Mucosa of descending colon (tissue), 3 donors: Measurements from ENCODE around the gene RALGAPB. TPM values are rescaled to one million over a fixed set of nuclear protein-coding genes. Genes with fewer than 3 reads are reported as not detected.
"Not testable (repeated sequence)": the region's sequence is repeated elsewhere in the genome, so short reads cannot be mapped to it uniquely, and the experiment has no call there.

Experiments used
- ATAC-seq: fragments of 200-7000 bp; cut with Tn5 transposase; one replicate; pipeline ENCODE4 v1.9.1; 2020; ENCODE audit warnings: mild to moderate bottlenecking, moderate library complexity
- DNase-seq, 3 donors: peaks; one replicate each; pipeline ENCODE4 v3.0.0-alpha.2; 2020
- H3K36me3 ChIP-seq: fragments of 200-600 bp; one replicate; pipeline ENCODE4 v1.8.0; 2021; ENCODE audit warnings: low read depth, mild to moderate bottlenecking
- H3K4me1 ChIP-seq: fragments of 200-600 bp; one replicate; pipeline ENCODE4 v1.8.0; 2021; ENCODE audit warnings: low read depth, mild to moderate bottlenecking
- H3K4me3 ChIP-seq: fragments of 200-600 bp; one replicate; pipeline ENCODE4 v1.8.0; 2021; ENCODE audit warnings: mild to moderate bottlenecking
- H3K9me3 ChIP-seq: fragments of 200-600 bp; one replicate; pipeline ENCODE4 v1.8.0; 2021; ENCODE audit warnings: mild to moderate bottlenecking
- intact Hi-C, 2 donors: fragments of 100-400 bp; cut with DNase I in 1 of 2; cut with micrococcal nuclease in 1 of 2; formaldehyde crosslinking; loops; one replicate each; pipeline versions ENCODE4 v1.11.0 to v1.11.1; 2022; cut with DNase I, micrococcal nuclease
- total RNA-seq, 3 donors: library from RNA; stranded (reverse); fragmentation: NEBNext Ultra II Directional in 2 of 3; extraction: Animal tissue kit (Norgen Biotek cat#: 25700) in 2 of 3; gene quantifications; one replicate each; pipeline versions ENCODE4 v1.2.1 to v1.2.4, GENCODE V29; 2021 to 2023
- TF ChIP-seq, protein P1 (sequence below): fragments of 200-600 bp; IDR thresholded peaks from one replicate; pipeline ENCODE4 v1.8.0; 2022; ENCODE audit warnings: antibody characterized with exemption, mild to moderate bottlenecking
- donor health status: DM: no; HTN: no; CAD: no; lungs with moderate emphysema.
- donor health status: DM: no; HTN: no; CAD: no.
- donor health status: DM: no; HTN: yes; CAD: no.

The RALGAPB gene
- total RNA-seq, 3 donors from 2014 or later = 37.7 to 44.1 (median 43.0) TPM

DNA sequence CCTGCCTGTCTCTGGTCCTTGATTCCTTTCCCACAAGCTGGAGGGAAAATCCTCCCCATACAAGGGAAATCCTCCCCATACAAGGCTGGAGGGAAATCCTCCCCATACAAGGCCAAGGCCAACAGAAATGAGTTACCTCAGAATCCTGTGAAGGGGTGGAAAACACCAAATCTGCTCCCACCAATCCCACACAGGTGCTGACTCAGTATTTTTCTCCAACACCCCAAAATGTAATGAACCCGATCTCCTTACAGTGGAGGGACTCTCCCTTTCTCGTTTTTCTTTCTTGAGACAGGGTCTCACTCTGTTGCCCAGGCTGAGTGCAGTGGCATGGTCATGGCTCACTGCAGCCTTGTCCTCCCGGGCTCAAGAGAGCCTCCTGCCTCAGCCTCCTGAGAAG, 43.8 kb upstream of the RALGAPB start:
- H3K9me3 ChIP-seq = no peaks in the 10 kb centered on the region
- peaks cover 7% of the 10 kb centered on the region for H3K36me3 ChIP-seq
- DNase-seq (no peak), ATAC-seq (no peak)
- H3K4me3 ChIP-seq = no peak overlapping the region
- TF ChIP-seq, protein P1, sequence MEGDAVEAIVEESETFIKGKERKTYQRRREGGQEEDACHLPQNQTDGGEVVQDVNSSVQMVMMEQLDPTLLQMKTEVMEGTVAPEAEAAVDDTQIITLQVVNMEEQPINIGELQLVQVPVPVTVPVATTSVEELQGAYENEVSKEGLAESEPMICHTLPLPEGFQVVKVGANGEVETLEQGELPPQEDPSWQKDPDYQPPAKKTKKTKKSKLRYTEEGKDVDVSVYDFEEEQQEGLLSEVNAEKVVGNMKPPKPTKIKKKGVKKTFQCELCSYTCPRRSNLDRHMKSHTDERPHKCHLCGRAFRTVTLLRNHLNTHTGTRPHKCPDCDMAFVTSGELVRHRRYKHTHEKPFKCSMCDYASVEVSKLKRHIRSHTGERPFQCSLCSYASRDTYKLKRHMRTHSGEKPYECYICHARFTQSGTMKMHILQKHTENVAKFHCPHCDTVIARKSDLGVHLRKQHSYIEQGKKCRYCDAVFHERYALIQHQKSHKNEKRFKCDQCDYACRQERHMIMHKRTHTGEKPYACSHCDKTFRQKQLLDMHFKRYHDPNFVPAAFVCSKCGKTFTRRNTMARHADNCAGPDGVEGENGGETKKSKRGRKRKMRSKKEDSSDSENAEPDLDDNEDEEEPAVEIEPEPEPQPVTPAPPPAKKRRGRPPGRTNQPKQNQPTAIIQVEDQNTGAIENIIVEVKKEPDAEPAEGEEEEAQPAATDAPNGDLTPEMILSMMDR = no peak
- H3K4me1 ChIP-seq = peaks cover 3% of the 10 kb centered on the region
- intact Hi-C loops = no loop called here

DNA sequence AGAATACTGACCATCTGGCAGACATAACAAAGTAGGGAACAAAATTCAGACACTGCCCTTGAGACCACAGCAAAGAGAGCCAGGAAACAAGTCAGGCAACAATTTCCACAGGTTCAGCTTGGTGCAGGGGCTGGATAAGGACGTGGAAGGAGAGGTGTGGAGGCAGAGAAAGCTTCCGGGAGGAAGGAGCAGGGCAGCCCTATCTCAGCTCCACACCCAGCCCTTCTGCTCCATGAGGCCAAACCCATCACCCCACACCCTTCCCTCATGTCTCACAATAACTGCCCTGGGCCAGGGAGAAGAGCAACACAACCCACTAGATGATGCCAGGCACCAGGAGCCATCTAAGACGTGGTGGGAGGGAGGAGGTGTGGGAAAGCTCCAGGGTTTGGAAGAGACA, 43.3 kb upstream of the RALGAPB start:
- peaks cover 7% of the 10 kb centered on the region for H3K36me3 ChIP-seq
- ATAC-seq (no peak), DNase-seq (no peak)
- H3K9me3 ChIP-seq = no peaks in the 10 kb centered on the region
- TF ChIP-seq, protein P1 = no peak
- H3K4me1 ChIP-seq = peaks cover 6% of the 10 kb centered on the region
- intact Hi-C loops = no loop called here
- H3K4me3 ChIP-seq = no peak overlapping the region

GRCh38 chr20:38430679-38431325, 41.8 kb upstream of the RALGAPB start:
- no peak for ATAC-seq
- H3K36me3 ChIP-seq = peaks cover 7% of the 10 kb centered on the region
- intact Hi-C loops = no loop called here

GRCh38 chr20:38432292-38432691, 40.4 kb upstream of the RALGAPB start:
- ATAC-seq = no peak
- intact Hi-C loops = no loop called here

More at GRCh38 chr20:38430679-38431325, 41.8 kb upstream of the RALGAPB start:
- H3K4me1 ChIP-seq = peaks cover 6% of the 10 kb centered on the region
- no peak overlapping the region for H3K4me3 ChIP-seq
- no peaks in the 10 kb centered on the region for H3K9me3 ChIP-seq
- DNase-seq = no peak
- TF ChIP-seq, protein P1 = no peak

GRCh38 chr20:38432870-38433269, 39.8 kb upstream of the RALGAPB start:
- ATAC-seq, H3K4me1 ChIP-seq, H3K4me3 ChIP-seq, intact Hi-C loops, H3K36me3 ChIP-seq, DNase-seq, H3K9me3 ChIP-seq: not testable (repeated sequence)

More at GRCh38 chr20:38432292-38432691, 40.4 kb upstream of the RALGAPB start:
- Histone ChIP-seq H3K36me3 (peaks cover 7% of the 10 kb centered on the region), H3K4me3 (no peak overlapping the region), H3K4me1 (peaks cover 6% of the 10 kb centered on the region), H3K9me3 (no peaks in the 10 kb centered on the region)
- TF ChIP-seq, protein P1 = no peak
- no peak for DNase-seq

DNA sequence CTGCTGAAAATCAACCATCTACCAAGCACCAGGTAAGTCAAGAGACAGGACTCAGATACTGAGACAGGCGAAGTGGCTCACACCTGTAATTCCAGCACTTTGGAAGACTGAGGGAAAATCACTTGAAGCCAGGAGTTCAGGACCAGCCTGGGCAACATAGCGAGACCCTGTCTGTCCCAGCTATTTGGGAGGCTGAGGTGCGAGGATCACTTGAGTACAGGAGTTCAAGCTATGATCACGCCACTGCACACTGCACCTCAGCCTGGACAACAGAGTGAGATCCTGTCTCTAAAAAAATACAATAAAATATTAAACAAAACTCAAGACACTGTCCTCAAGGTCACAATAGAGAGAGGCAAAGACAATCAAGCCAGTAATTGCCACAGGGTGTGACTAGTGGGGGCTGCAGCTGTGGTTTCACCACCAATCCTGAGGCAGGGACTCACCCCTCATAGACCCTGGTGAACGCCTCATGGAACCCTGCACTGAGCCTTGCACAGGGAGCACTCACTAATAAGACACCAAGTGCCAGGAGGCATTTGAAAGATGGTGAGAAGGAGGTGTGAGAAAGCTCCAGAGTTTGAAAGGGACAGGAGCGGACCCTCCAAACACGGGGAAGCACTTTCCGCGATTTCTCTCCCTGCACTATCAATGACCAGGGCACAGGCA, 39.2 kb upstream of the RALGAPB start:
- no peaks in the 10 kb centered on the region for H3K9me3 ChIP-seq
- no peak for DNase-seq
- peaks cover 2% of the 10 kb centered on the region for H3K36me3 ChIP-seq
- no peak for ATAC-seq
- H3K4me3 ChIP-seq = no peak overlapping the region
- TF ChIP-seq, protein P1 = no peak
- H3K4me1 ChIP-seq = peaks cover 6% of the 10 kb centered on the region
- intact Hi-C loops = no loop called here
